SK-N-MC (cell line): Measurements from ENCODE around the gene FRMD4A.

Experiments used
- DNase-seq: peaks from one replicate; pipeline ENCODE4 v3.0.0-alpha.2; 2011; ENCODE audit warnings: low read depth, low spot score
- H3K27ac ChIP-seq: fragments of 200-600 bp; sonication (generic); 2 replicates; pipeline ENCODE4 v1.5.1; 2016; ENCODE audit warnings: mixed run types
- H3K36me3 ChIP-seq: fragments of 200-600 bp; sonication (generic); 2 replicates; pipeline ENCODE4 v1.6.1; 2017; ENCODE audit warnings: antibody characterized with exemption, low read length, mixed read lengths; ENCODE audit not compliant: insufficient read depth
- H3K4me3 ChIP-seq: fragments of 200-600 bp; sonication (generic); 2 replicates; pipeline ENCODE4 v1.5.1; 2016
- H3K9ac ChIP-seq: fragments of 200-600 bp; sonication (generic); 2 replicates; pipeline ENCODE4 v1.8.0; 2017; ENCODE audit warnings: mixed run types, mixed read lengths; ENCODE audit not compliant: insufficient read length
- H3K9me3 ChIP-seq: fragments of 200-600 bp; sonication (generic); 2 replicates; pipeline ENCODE4 v1.6.1; 2017; ENCODE audit warnings: low read depth, mild to moderate bottlenecking, antibody characterized with exemption, low read length, moderate library complexity, mixed read lengths
- EZH2 ChIP-seq: fragments of 200-600 bp; sonication (generic); IDR thresholded peaks from one replicate; pipeline ENCODE4 v1.6.1; 2017; ENCODE audit warnings: antibody characterized with exemption
- FOXP2 ChIP-seq: optimal IDR thresholded peaks from 2 replicates; pipeline ENCODE3; 2011; ENCODE audit warnings: mild to moderate bottlenecking, moderate library complexity; ENCODE audit not compliant: insufficient read depth; ENCODE audit errors: extremely low read length, control extremely low read depth
- POLR2AphosphoS5 ChIP-seq: IDR thresholded peaks from 2 replicates; pipeline ENCODE4 v1.6.1; 2012; ENCODE audit warnings: mild to moderate bottlenecking, low read depth, low read length, borderline replicate concordance

The FRMD4A gene

GRCh38 chr10:13672548-13672947 lies 658.2 kb downstream of the FRMD4A start:
- Histone ChIP-seq H3K9me3 (no peaks in the 10 kb centered on the region), H3K27ac (no peak overlapping the region), H3K4me3 (no peak overlapping the region), H3K9ac (no peak overlapping the region), H3K36me3 (no peaks in the 10 kb centered on the region)
- no peak for DNase-seq
- no peak for TF ChIP-seq FOXP2
- no peak for TF ChIP-seq POLR2AphosphoS5
- no peak for TF ChIP-seq EZH2

GRCh38 chr10:13671904-13672303 lies 658.8 kb downstream of the FRMD4A start:
- Histone ChIP-seq H3K9me3 (no peaks in the 10 kb centered on the region), H3K36me3 (no peaks in the 10 kb centered on the region), H3K4me3 (no peak overlapping the region), H3K9ac (no peak overlapping the region), H3K27ac (no peak overlapping the region)
- no peak for DNase-seq
- no peak for TF ChIP-seq EZH2
- no peak for TF ChIP-seq POLR2AphosphoS5
- no peak for TF ChIP-seq FOXP2

- Histone ChIP-seq H3K36me3 (no peaks in the 10 kb centered on the region), H3K4me3 (no peak overlapping the region), H3K9me3 (no peaks in the 10 kb centered on the region), H3K27ac (no peak overlapping the region), H3K9ac (no peak overlapping the region)
- DNase-seq: no peak
- TF ChIP-seq EZH2: no peak
- TF ChIP-seq FOXP2: no peak
- no peak for TF ChIP-seq POLR2AphosphoS5
Measured at GRCh38 chr10:13670311-13670710, 660.4 kb downstream of the FRMD4A start.

- no peaks in the 10 kb centered on the region for H3K36me3 ChIP-seq
- DNase-seq: no peak
- no peak overlapping the region for H3K9ac ChIP-seq
- H3K4me3 ChIP-seq: no peak overlapping the region
- H3K9me3 ChIP-seq: no peaks in the 10 kb centered on the region
- TF ChIP-seq FOXP2 (no peak), POLR2AphosphoS5 (no peak), EZH2 (no peak)
- no peak overlapping the region for H3K27ac ChIP-seq
Measured at GRCh38 chr10:13669901-13670300, 660.8 kb downstream of the FRMD4A start.

- no peak overlapping the region for H3K9ac ChIP-seq
- no peaks in the 10 kb centered on the region for H3K36me3 ChIP-seq
- H3K4me3 ChIP-seq: no peak overlapping the region
- no peak overlapping the region for H3K27ac ChIP-seq
- H3K9me3 ChIP-seq: no peaks in the 10 kb centered on the region
- no peak for DNase-seq
- TF ChIP-seq POLR2AphosphoS5: no peak
- TF ChIP-seq EZH2: no peak
- TF ChIP-seq FOXP2: no peak
Measured at GRCh38 chr10:13669182-13669855, 661.4 kb downstream of the FRMD4A start.

- no peak overlapping the region for H3K4me3 ChIP-seq
- no peaks in the 10 kb centered on the region for H3K9me3 ChIP-seq
- no peak for TF ChIP-seq POLR2AphosphoS5
- TF ChIP-seq FOXP2: no peak
- no peak for TF ChIP-seq EZH2
- DNase-seq: no peak
- no peak overlapping the region for H3K9ac ChIP-seq
- H3K36me3 ChIP-seq: no peaks in the 10 kb centered on the region
- H3K27ac ChIP-seq: no peak overlapping the region
Measured at GRCh38 chr10:13668126-13668525, 662.6 kb downstream of the FRMD4A start.

GRCh38 chr10:13665516-13666262 lies 665.0 kb downstream of the FRMD4A start:
- H3K9me3 ChIP-seq: no peaks in the 10 kb centered on the region
- no peak overlapping the region for H3K4me3 ChIP-seq
- H3K9ac ChIP-seq: no peak overlapping the region
- no peak for DNase-seq
- no peak overlapping the region for H3K27ac ChIP-seq
- H3K36me3 ChIP-seq: no peaks in the 10 kb centered on the region
- TF ChIP-seq EZH2: no peak
- no peak for TF ChIP-seq POLR2AphosphoS5
- TF ChIP-seq FOXP2: no peak

GRCh38 chr10:13661256-13661655 lies 669.5 kb downstream of the FRMD4A start:
- Histone ChIP-seq H3K36me3 (no peaks in the 10 kb centered on the region), H3K9ac (no peak overlapping the region)
- no peak for TF ChIP-seq EZH2

GRCh38 chr10:13660551-13660920 lies 670.2 kb downstream of the FRMD4A start:
- TF ChIP-seq EZH2: no peak
- TF ChIP-seq POLR2AphosphoS5: no peak
- TF ChIP-seq FOXP2: no peak
- Histone ChIP-seq H3K9ac (no peak overlapping the region), H3K27ac (no peak overlapping the region), H3K9me3 (no peaks in the 10 kb centered on the region), H3K4me3 (no peak overlapping the region), H3K36me3 (no peaks in the 10 kb centered on the region)
- DNase-seq: no peak

More at GRCh38 chr10:13661256-13661655, 669.5 kb downstream of the FRMD4A start:
- no peaks in the 10 kb centered on the region for H3K9me3 ChIP-seq
- no peak overlapping the region for H3K4me3 ChIP-seq
- DNase-seq: no peak
- H3K27ac ChIP-seq: no peak overlapping the region
